Central memory CD8-positive, alpha-beta T cell (primary cell): Measurements from ENCODE around the gene PGBD1.

Experiments used
- ATAC-seq: fragments of 150-1000 bp; cut with Tn5 transposase; replicated peaks from 2 replicates; pipeline ENCODE4 v1.10.0; 2022; ENCODE audit warnings: mild to moderate bottlenecking, moderate FRiP score, moderate number of reproducible peaks; ENCODE audit not compliant: poor library complexity, severe bottlenecking; ENCODE audit errors: extremely low read depth
- DNase-seq, 2 donors: peaks; one replicate each; pipeline ENCODE4 v3.0.0; 2021; ENCODE audit warnings: low spot score in 2 of 2
- H3K27ac Mint-ChIP-seq: one replicate; pipeline ENCODE4 v1.8.0; 2022; ENCODE audit warnings: low read depth, mild to moderate bottlenecking, moderate library complexity, mixed read lengths
- H3K27me3 Mint-ChIP-seq: one replicate; pipeline ENCODE4 v1.8.0; 2022; ENCODE audit warnings: mixed read lengths
- H3K36me3 Mint-ChIP-seq: one replicate; pipeline ENCODE4 v1.8.0; 2022; ENCODE audit warnings: mild to moderate bottlenecking, moderate library complexity, mixed read lengths; ENCODE audit not compliant: insufficient read depth
- H3K4me1 Mint-ChIP-seq: one replicate; pipeline ENCODE4 v1.8.0; 2022; ENCODE audit warnings: mixed read lengths
- H3K4me3 Mint-ChIP-seq: one replicate; pipeline ENCODE4 v1.8.0; 2022; ENCODE audit warnings: mild to moderate bottlenecking, moderate library complexity, mixed read lengths
- H3K9me3 Mint-ChIP-seq: one replicate; pipeline ENCODE4 v1.8.0; 2022; ENCODE audit warnings: mixed read lengths

The PGBD1 gene

GRCh38 chr6:28281288-28282064, at the start of gene PGBD1:
Gene PGBD1 (plus strand): TSS chr6:28281572. CDS start chr6:28283814, 2,242 bp downstream.
- Mint-ChIP-seq H3K4me1 (peaks cover 10% of the 10 kb centered on the region), H3K9me3 (no peaks in the 10 kb centered on the region), H3K27me3 (peaks cover 15% of the 10 kb centered on the region), H3K4me3 (peak within 1 kb of the TSS; percentile 65), H3K36me3 (peaks cover 4% of the 10 kb centered on the region), H3K27ac (peak within 1 kb of the TSS; percentile 29)
- DNase-seq (peak in 1 of 2 donors; percentile 21), ATAC-seq (peak; percentile 72)

- Mint-ChIP-seq H3K27ac (no peak overlapping the region), H3K36me3 (peaks cover 12% of the 10 kb centered on the region)
Observed at GRCh38 chr6:28232785-28233184, 48.6 kb upstream of the PGBD1 start.

GRCh38 chr6:28235912-28236452, 45.4 kb upstream of the PGBD1 start:
- no peak overlapping the region for H3K4me3 Mint-ChIP-seq
- peaks cover 6% of the 10 kb centered on the region for H3K36me3 Mint-ChIP-seq
- no peaks in the 10 kb centered on the region for H3K9me3 Mint-ChIP-seq
- no peaks in the 10 kb centered on the region for H3K4me1 Mint-ChIP-seq
- ATAC-seq (no peak), DNase-seq (no peak)
- no peaks in the 10 kb centered on the region for H3K27me3 Mint-ChIP-seq
- H3K27ac Mint-ChIP-seq: no peak overlapping the region

More at GRCh38 chr6:28232785-28233184, 48.6 kb upstream of the PGBD1 start:
- Mint-ChIP-seq H3K4me3 (no peak overlapping the region), H3K27me3 (no peaks in the 10 kb centered on the region), H3K9me3 (no peaks in the 10 kb centered on the region), H3K4me1 (no peaks in the 10 kb centered on the region)
- ATAC-seq (no peak), DNase-seq (no peak)

GRCh38 chr6:28239636-28240035, 41.7 kb upstream of the PGBD1 start:
- DNase-seq: no peak
- Mint-ChIP-seq H3K36me3 (peaks cover 7% of the 10 kb centered on the region), H3K27ac (no peak overlapping the region), H3K27me3 (no peaks in the 10 kb centered on the region), H3K9me3 (no peaks in the 10 kb centered on the region), H3K4me1 (peaks cover 8% of the 10 kb centered on the region), H3K4me3 (no peak overlapping the region)
- no peak for ATAC-seq

GRCh38 chr6:28240471-28240870, 40.9 kb upstream of the PGBD1 start:
- Mint-ChIP-seq H3K9me3 (no peaks in the 10 kb centered on the region), H3K4me1 (peaks cover 8% of the 10 kb centered on the region), H3K27me3 (no peaks in the 10 kb centered on the region), H3K36me3 (peaks cover 7% of the 10 kb centered on the region), H3K27ac (no peak overlapping the region), H3K4me3 (no peak overlapping the region)
- DNase-seq (no peak), ATAC-seq (no peak)

GRCh38 chr6:28243946-28244345, 37.4 kb upstream of the PGBD1 start:
- Mint-ChIP-seq H3K27me3 (no peaks in the 10 kb centered on the region), H3K27ac (no peak overlapping the region), H3K36me3 (peaks cover 17% of the 10 kb centered on the region), H3K4me3 (no peak overlapping the region), H3K4me1 (peaks cover 8% of the 10 kb centered on the region), H3K9me3 (no peaks in the 10 kb centered on the region)
- DNase-seq: no peak
- no peak for ATAC-seq

- no peaks in the 10 kb centered on the region for H3K9me3 Mint-ChIP-seq
Observed at GRCh38 chr6:28245206-28245941, 36.0 kb upstream of the PGBD1 start.

GRCh38 chr6:28248916-28249315, 32.5 kb upstream of the PGBD1 start:
- peaks cover 24% of the 10 kb centered on the region for H3K4me1 Mint-ChIP-seq
- no peaks in the 10 kb centered on the region for H3K9me3 Mint-ChIP-seq
- no peak overlapping the region for H3K4me3 Mint-ChIP-seq
- no peak for ATAC-seq
- no peak for DNase-seq
- no peaks in the 10 kb centered on the region for H3K27me3 Mint-ChIP-seq
- H3K27ac Mint-ChIP-seq: no peak overlapping the region
- peaks cover 16% of the 10 kb centered on the region for H3K36me3 Mint-ChIP-seq

More at GRCh38 chr6:28245206-28245941, 36.0 kb upstream of the PGBD1 start:
- no peak overlapping the region for H3K27ac Mint-ChIP-seq
- H3K36me3 Mint-ChIP-seq: peaks cover 17% of the 10 kb centered on the region
- peaks cover 12% of the 10 kb centered on the region for H3K4me1 Mint-ChIP-seq
- no peak overlapping the region for H3K4me3 Mint-ChIP-seq
- no peaks in the 10 kb centered on the region for H3K27me3 Mint-ChIP-seq
- DNase-seq (no peak), ATAC-seq (no peak)

GRCh38 chr6:28250747-28251146, 30.6 kb upstream of the PGBD1 start:
- peak overlapping the region; percentile 99 for H3K4me3 Mint-ChIP-seq
- peaks cover 24% of the 10 kb centered on the region for H3K4me1 Mint-ChIP-seq
- H3K9me3 Mint-ChIP-seq: no peaks in the 10 kb centered on the region
- DNase-seq (no peak), ATAC-seq (no peak)
- H3K36me3 Mint-ChIP-seq: peaks cover 11% of the 10 kb centered on the region
- no peak overlapping the region for H3K27ac Mint-ChIP-seq
- H3K27me3 Mint-ChIP-seq: no peaks in the 10 kb centered on the region

- DNase-seq: peak in 1 of 2 donors; percentile 22
- Mint-ChIP-seq H3K27me3 (no peaks in the 10 kb centered on the region), H3K4me3 (peak overlapping the region; percentile 99), H3K27ac (peak overlapping the region; percentile 58), H3K9me3 (no peaks in the 10 kb centered on the region), H3K36me3 (peaks cover 4% of the 10 kb centered on the region), H3K4me1 (peaks cover 24% of the 10 kb centered on the region)
- ATAC-seq: peak; percentile 67
Observed at GRCh38 chr6:28251661-28252008, 29.7 kb upstream of the PGBD1 start.

GRCh38 chr6:28252009-28252975, 29.1 kb upstream of the PGBD1 start, which contains the start of gene ZKSCAN4:
Gene ZKSCAN4 (minus strand): TSS chr6:28252269. CDS start chr6:28251980, 289 bp downstream.
- H3K4me1 Mint-ChIP-seq: peaks cover 24% of the 10 kb centered on the region
- peak within 1 kb of the TSS; percentile 99 for H3K4me3 Mint-ChIP-seq
- peaks cover 2% of the 10 kb centered on the region for H3K36me3 Mint-ChIP-seq
- no peaks in the 10 kb centered on the region for H3K9me3 Mint-ChIP-seq
- DNase-seq (peak; percentile 69 to 71), ATAC-seq (peak; percentile 91)
- H3K27ac Mint-ChIP-seq: peak within 1 kb of the TSS; percentile 58
- no peaks in the 10 kb centered on the region for H3K27me3 Mint-ChIP-seq

- Mint-ChIP-seq H3K4me1 (peaks cover 24% of the 10 kb centered on the region), H3K27me3 (peaks cover 12% of the 10 kb centered on the region)
Observed at GRCh38 chr6:28254121-28254519, 27.3 kb upstream of the PGBD1 start.

More at GRCh38 chr6:28254121-28254519, 27.3 kb upstream of the PGBD1 start:
- no peaks in the 10 kb centered on the region for H3K9me3 Mint-ChIP-seq
- peaks cover 1% of the 10 kb centered on the region for H3K36me3 Mint-ChIP-seq
- no peak overlapping the region for H3K4me3 Mint-ChIP-seq
- ATAC-seq: no peak
- no peak overlapping the region for H3K27ac Mint-ChIP-seq
- no peak for DNase-seq
